Keratinocyte (primary cell): ENCODE measurements around the gene RFFL. TPM values are rescaled to one million over a fixed set of nuclear protein-coding genes. Genes with fewer than 3 reads are reported as not detected.

Experiments used
- DNase-seq: peaks from one replicate; pipeline ENCODE4 v3.0.0-alpha.2; 2011; ENCODE audit warnings: low read depth, missing footprints, low spot score
- FAIRE-seq: peaks from 2 replicates; lab custom pipeline; 2011; peaks lifted over from hg19 to GRCh38; lab: Jason Lieb, UNC
- H2AFZ ChIP-seq: 2 replicates; pipeline ENCODE4 v1.6.0; 2012; ENCODE audit warnings: low read length, control low read depth, inconsistent platforms; ENCODE audit not compliant: control insufficient read depth
- H3K27ac ChIP-seq: 2 replicates; pipeline ENCODE4 v1.5.1; 2011; ENCODE audit warnings: low read length; ENCODE audit not compliant: control insufficient read depth, insufficient read depth
- H3K27me3 ChIP-seq: 3 replicates; pipeline ENCODE4 v1.6.0; 2011; ENCODE audit warnings: low read length; ENCODE audit not compliant: control insufficient read depth, insufficient read depth; ENCODE audit errors: extremely low read depth
- H3K36me3 ChIP-seq, 2 experiments: 2 replicates in 1 of 2; 3 replicates in 1 of 2; pipeline ENCODE4 v1.5.1; 2011; ENCODE audit warnings: low read length in 2 of 2, mild to moderate bottlenecking in 1 of 2; ENCODE audit not compliant: control insufficient read depth in 2 of 2, insufficient read depth in 2 of 2; ENCODE audit errors: extremely low read depth in 1 of 2
- H3K4me1 ChIP-seq: 3 replicates; pipeline ENCODE4 v1.5.1; 2011; ENCODE audit warnings: low read length; ENCODE audit not compliant: control insufficient read depth, insufficient read depth; ENCODE audit errors: extremely low read depth
- H3K4me2 ChIP-seq: 3 replicates; pipeline ENCODE4 v1.6.0; 2011; ENCODE audit warnings: low read depth, low read length; ENCODE audit not compliant: control insufficient read depth, insufficient read depth; ENCODE audit errors: extremely low read depth
- H3K4me3 ChIP-seq, 3 experiments: fragments of 200-600 bp in 1 of 3; sonication (generic) in 1 of 3; 2 replicates in 2 of 3; 3 replicates in 1 of 3; pipeline ENCODE4 v1.5.1; 2011 to 2016; ENCODE audit warnings: low read length in 3 of 3, mild to moderate bottlenecking in 3 of 3, control low read depth in 2 of 3, inconsistent platforms in 1 of 3, low read depth in 1 of 3, mixed read lengths in 1 of 3, mixed run types in 1 of 3, moderate library complexity in 1 of 3; ENCODE audit not compliant: control insufficient read depth in 2 of 3, insufficient read depth in 2 of 3; ENCODE audit errors: extremely low read depth in 1 of 3
- H3K79me2 ChIP-seq: 2 replicates; pipeline ENCODE4 v1.6.0; 2012; ENCODE audit warnings: low read length; ENCODE audit not compliant: control insufficient read depth, insufficient read depth
- H3K9ac ChIP-seq: 3 replicates; pipeline ENCODE4 v1.6.0; 2011; ENCODE audit warnings: low read length; ENCODE audit not compliant: control insufficient read depth, insufficient read depth; ENCODE audit errors: extremely low read depth
- H3K9me1 ChIP-seq: 3 replicates; pipeline ENCODE4 v1.6.0; 2011; ENCODE audit warnings: low read length; ENCODE audit not compliant: control insufficient read depth, insufficient read depth; ENCODE audit errors: extremely low read depth
- H3K9me3 ChIP-seq: 2 replicates; pipeline ENCODE4 v1.5.1; 2012; ENCODE audit warnings: low read depth, low read length; ENCODE audit not compliant: control insufficient read depth
- H4K20me1 ChIP-seq: 3 replicates; pipeline ENCODE4 v1.6.0; 2011; ENCODE audit warnings: low read length; ENCODE audit not compliant: control insufficient read depth, insufficient read depth; ENCODE audit errors: extremely low read depth
- EZH2 ChIP-seq: IDR thresholded peaks from one replicate; pipeline ENCODE4 v1.6.1; 2012; ENCODE audit warnings: inconsistent platforms, mild to moderate bottlenecking, low read length, moderate library complexity
- dilution Hi-C: fragments of 300-500 bp; cut with MboI; formaldehyde crosslinking; loops from one replicate; pipeline ENCODE4 v1.7.0; 2020; ENCODE audit warnings: low sequenced_read_pairs; ENCODE audit not compliant: extremely low pct_ligation_motif_present
- polyA plus RNA-seq, 5 experiments: library from polyadenylated mRNA; depleted of rRNA in 3 of 5; stranded (reverse) in 3 of 5; stranded (forward) in 1 of 5; unstranded in 1 of 5; fragments of >200 nt; gene quantifications; 1 replicate in 1 of 5; 2 replicates in 3 of 5; 3 replicates in 1 of 5; pipeline versions ENCODE4 v1.2.1 to v1.2.3, GENCODE V29; 2011 to 2012; ENCODE audit warnings: missing spikeins in 2 of 5, low read depth in 1 of 5, low replicate concordance in 1 of 5
- TF ChIP-seq, protein P1 (sequence below), 3 experiments: IDR thresholded peaks in 1 of 3; conservative IDR thresholded peaks in 1 of 3; optimal IDR thresholded peaks in 1 of 3; 2 replicates in 2 of 3; 3 replicates in 1 of 3; pipeline versions ENCODE3 to v1.5.1; 2011; ENCODE audit warnings: low read length in 3 of 3, mild to moderate bottlenecking in 3 of 3, moderate library complexity in 2 of 3, control low read depth in 1 of 3, inconsistent platforms in 1 of 3; ENCODE audit not compliant: insufficient read depth in 2 of 3; ENCODE audit errors: extremely low read depth in 1 of 3

RFFL gene
- polyA plus RNA-seq, 1 donor (not counting 4 experiments of a cell fraction or from before 2014, with no cell fraction given): 13.5 TPM

- Histone ChIP-seq H3K4me2 (no peak overlapping the region), H3K9ac (no peak overlapping the region), H3K9me3 (no peaks in the 10 kb centered on the region), H3K9me1 (no peaks in the 10 kb centered on the region), H3K4me1 (peaks cover 44% of the 10 kb centered on the region), H3K4me3 (no peak overlapping the region), H3K27me3 (no peaks in the 10 kb centered on the region), H4K20me1 (no peaks in the 10 kb centered on the region), H2AFZ (no peak overlapping the region), H3K79me2 (peaks cover 42% of the 10 kb centered on the region), H3K36me3 (no peaks in the 10 kb centered on the region), H3K27ac (no peak overlapping the region)
- no peak for TF ChIP-seq EZH2
- TF ChIP-seq, protein P1, sequence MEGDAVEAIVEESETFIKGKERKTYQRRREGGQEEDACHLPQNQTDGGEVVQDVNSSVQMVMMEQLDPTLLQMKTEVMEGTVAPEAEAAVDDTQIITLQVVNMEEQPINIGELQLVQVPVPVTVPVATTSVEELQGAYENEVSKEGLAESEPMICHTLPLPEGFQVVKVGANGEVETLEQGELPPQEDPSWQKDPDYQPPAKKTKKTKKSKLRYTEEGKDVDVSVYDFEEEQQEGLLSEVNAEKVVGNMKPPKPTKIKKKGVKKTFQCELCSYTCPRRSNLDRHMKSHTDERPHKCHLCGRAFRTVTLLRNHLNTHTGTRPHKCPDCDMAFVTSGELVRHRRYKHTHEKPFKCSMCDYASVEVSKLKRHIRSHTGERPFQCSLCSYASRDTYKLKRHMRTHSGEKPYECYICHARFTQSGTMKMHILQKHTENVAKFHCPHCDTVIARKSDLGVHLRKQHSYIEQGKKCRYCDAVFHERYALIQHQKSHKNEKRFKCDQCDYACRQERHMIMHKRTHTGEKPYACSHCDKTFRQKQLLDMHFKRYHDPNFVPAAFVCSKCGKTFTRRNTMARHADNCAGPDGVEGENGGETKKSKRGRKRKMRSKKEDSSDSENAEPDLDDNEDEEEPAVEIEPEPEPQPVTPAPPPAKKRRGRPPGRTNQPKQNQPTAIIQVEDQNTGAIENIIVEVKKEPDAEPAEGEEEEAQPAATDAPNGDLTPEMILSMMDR (optimal IDR thresholded peaks at IDR 0.05 in 1 of 3, IDR thresholded peaks at IDR 0.05 in 1 of 3, conservative IDR thresholded peaks at IDR 0.05 in 1 of 3; ENCODE audit: extremely low read depth in 1 of 3, insufficient read depth in 2 of 3, low read length in 3 of 3): no peak
- DNase-seq (no peak), FAIRE-seq (no peak)
- dilution Hi-C loops: no loop called here
These were observed 17.0 kb upstream of the RFFL start for GRCh38 chr17:35080536-35080935.

- no peak overlapping the region for H3K4me3 ChIP-seq
- DNase-seq: no peak
- no peak for FAIRE-seq
- no peaks in the 10 kb centered on the region for H3K36me3 ChIP-seq
- no peaks in the 10 kb centered on the region for H3K9me1 ChIP-seq
- H3K27me3 ChIP-seq: no peaks in the 10 kb centered on the region
- H3K9ac ChIP-seq: no peak overlapping the region
- no peaks in the 10 kb centered on the region for H3K9me3 ChIP-seq
- no peak overlapping the region for H3K27ac ChIP-seq
- peaks cover 45% of the 10 kb centered on the region for H3K79me2 ChIP-seq
- H3K4me1 ChIP-seq: peaks cover 37% of the 10 kb centered on the region
- no peak overlapping the region for H2AFZ ChIP-seq
- TF ChIP-seq, protein P1 (optimal IDR thresholded peaks at IDR 0.05 in 1 of 3, IDR thresholded peaks at IDR 0.05 in 1 of 3, conservative IDR thresholded peaks at IDR 0.05 in 1 of 3; ENCODE audit: extremely low read depth in 1 of 3, insufficient read depth in 2 of 3, low read length in 3 of 3): no peak
- no peak for TF ChIP-seq EZH2
- H3K4me2 ChIP-seq: no peak overlapping the region
- H4K20me1 ChIP-seq: no peaks in the 10 kb centered on the region
- dilution Hi-C loops: no loop called here
These were observed 16.3 kb upstream of the RFFL start for GRCh38 chr17:35079547-35080423.
